Inflammatory macrophage (primary cell): Measurements from ENCODE around the gene POMT2.

ENCODE experiments used
- DNase-seq, 2 donors: peaks; one replicate each; pipeline ENCODE4 v3.0.0-alpha.2; 2020 to 2022

POMT2 gene

DNA sequence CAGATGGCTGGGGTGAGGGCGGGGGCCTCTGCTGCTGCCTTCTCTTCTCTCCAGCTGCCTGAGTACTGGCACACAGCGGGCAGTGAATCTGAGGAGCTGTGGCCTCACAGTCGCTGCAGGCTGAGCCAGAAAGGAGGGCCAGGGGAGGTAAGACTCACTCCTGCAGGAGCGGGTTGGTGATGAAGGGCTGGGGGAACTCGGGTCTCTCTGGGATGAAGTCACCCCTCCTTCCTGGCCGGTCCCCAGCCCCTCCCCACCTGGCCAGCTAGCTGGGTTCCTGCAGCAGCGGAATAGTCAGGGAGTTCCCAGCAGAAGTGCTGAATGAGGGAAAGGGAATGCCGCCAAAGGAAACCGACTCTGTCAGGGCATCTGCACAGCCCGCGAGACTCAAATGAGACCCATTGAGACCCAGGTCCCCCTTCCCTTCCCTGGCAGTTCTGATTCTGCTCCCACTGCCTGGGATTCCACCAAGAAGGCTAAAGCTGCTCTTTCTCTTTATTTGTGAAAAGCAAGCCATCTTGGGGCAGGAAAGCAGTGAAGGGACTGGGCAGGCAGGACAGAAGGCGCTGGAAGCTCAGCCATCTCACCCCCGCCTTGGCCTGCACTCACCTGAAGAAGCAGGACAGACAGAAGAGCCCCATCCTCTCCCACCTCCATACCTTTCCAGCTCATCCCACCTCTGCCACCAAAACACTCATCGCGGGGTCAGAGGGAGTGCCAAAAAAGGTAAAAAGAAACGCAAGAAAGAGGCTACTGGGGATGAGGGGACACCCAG lies 54.9 kb downstream of the POMT2 start:
- DNase-seq: no peak

DNA sequence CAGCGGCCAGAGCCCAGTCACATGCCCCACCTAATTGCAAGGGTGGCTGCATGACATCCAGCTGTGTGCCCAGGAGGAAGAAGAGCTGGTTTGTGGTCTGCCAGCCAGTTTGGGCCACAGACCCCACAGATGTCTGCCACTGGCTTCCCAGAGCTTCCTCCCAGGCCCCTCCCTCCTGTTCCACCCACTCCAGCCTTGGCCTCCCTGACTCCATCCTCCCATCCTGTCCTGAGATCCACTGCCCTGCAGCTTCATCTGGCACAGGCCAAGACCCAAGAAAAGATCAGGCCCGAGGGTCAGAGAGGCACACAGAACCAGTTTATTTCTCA lies 55.5 kb downstream of the POMT2 start:
- DNase-seq: no peak

DNA sequence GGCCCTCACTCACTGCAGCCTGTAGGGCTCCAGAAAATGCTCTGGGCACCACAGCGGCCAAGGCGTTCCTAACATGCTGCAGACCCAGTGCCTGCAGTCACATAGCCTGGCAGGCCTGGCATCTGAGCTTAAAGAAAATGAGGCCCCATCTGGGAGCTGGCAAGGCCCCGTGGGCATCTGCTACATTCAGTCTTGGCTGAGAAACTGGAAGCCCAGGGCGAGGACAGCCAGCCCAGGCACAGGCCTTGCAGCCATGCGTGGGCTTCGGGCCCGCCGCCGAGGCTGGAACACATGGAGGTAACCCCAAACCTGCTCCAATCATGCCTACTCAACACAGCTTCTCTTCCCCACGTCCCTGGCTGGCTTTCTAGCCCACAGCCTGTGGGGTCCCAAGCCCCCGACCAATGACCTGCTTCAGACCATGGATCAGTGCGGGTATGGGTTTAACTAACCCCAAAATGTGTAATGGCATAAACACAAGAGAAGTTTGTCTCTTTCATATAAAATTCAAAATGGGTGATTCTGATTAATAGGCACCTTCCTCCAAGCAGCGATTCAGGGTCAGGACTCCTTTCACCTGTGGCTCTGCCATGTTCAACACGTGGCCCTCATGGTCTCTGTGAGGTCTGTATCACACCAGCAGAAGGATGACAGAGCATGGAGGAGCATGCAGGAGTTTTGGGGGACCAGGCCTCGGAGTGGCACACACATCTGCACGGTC lies 56.1 kb downstream of the POMT2 start:
- no peak for DNase-seq

DNA sequence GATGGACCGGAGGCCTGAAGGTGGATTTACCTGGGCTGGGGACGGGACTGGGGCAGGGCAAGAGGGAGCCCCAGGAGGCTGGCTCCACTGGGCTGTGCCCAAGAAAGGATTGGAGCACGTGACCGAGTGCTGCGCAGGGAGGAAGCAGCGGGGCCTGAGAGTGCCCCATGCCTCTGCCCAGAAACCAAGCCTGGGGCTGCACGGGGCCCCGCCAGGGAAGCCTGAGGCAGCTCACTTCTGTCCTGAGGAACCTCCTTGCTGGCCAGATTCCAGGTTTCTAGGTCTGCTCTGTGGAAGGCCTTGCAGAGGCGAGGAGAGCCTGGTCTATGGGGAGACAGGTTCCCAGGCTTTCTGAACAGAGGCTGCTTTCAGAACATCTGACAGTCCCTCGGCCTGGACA lies 60.1 kb downstream of the POMT2 start:
- DNase-seq: peak in 1 of 2 donors; percentile 3

DNA sequence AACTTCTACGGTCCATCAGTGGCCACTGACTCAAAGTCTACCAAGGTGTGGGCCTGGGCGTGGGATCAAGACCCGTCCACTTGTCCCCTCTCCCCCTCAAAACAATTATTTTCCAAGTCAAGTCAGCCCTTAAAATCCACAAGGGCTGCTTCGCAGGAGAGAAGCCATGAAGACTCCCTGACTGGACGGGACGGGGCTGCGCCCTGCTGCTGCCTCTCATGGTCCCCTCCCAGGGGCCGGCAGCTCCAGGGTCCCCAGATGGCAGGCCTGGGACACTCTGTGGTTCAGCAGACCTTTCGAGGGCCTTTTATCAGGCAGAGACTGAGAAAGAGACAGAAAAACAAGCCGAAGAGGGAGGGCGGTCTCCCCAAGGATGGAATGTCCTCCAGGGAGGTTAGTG lies 60.5 kb downstream of the POMT2 start:
- no peak for DNase-seq

DNA sequence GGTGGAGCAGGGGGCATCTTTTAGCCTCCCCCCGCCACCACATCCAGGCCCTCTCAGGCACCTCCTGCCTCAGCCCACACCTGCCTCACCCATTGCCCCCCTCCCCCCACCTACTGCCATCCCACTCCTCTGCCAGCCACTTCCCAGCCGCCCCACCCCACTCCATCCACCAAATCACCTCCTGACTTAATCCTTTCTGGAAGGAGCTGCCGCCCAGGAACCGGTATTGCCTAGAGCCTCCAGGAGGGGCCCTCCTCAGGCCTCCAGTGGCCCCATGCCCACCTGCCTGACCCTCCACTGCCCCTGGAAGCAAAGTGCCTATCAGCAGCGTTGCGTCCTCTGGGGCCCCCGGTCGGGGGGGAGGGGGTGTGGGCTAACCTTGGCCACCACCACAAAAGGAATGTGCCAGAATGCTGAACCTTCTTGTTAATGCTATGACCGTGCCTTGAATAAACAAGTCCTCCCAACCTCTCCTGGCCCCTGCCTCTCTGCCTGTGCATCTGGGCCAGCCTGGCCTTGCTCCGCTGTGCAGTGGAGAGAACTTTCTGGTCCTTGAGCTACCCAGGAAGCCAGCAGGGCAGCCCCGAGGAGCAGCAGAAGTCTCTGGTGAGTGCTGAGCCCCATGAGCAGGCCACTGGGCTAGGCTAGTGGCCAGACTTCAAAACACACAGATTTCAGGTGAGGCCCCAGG lies 61.5 kb downstream of the POMT2 start:
- DNase-seq: no peak

DNA sequence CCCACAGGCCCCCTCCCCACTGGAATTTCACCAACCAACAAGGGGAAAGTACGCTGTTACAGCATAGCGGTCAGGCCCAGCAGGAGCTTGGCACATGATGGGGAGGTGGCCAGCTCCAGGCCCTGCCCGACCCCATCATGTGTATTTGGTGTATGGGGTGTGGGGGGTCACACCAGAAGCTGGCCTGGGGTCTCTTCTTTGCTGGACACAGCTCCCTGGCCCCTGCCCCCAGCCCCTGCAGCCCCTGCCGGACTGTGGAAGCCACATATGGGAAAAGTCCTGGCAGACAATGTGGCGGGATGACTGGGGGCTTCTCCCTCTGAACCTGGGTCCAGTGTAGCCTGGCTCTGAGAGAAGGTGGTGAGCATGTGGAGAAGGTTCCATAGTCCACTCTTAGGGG lies 62.1 kb downstream of the POMT2 start:
- DNase-seq: no peak

DNA sequence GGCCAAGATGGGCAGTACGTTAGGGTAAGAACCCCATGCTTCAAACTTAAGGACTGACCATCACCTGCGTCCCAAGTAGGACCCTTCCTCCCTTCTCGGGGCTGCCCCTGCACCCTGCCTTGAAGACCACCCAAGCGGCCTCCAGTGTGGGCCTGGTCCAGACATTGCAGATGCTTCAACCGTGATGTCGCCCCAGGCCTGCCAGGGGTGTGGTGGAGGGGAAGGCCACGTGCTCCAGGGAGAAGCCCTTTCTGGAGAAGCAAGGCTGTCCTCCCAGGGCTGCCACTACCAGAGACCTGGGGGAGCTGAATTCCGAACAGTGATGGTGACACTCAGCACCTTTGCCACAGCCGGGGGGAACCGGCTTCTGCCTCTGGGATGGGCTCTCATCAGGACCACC lies 63.0 kb downstream of the POMT2 start:
- no peak for DNase-seq

DNA sequence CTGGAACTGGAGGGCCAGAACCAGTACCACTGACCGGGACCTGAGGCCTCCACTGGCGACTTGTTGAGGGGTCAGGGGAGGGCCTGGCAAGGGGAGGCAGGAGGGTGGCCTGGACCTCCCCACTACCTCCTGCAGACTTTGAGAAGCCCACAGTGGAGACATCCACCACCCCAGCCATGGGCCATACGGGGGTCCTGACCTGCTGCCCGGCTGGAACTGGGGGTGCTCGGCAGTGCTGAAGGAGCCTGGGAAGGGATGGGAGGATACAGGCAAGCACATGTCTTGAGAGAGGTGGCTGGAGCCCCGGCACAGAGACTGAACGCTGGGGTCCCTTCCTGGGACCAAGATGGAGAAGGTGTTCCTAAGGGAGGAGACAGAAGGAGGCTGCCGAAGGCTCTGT lies 64.0 kb downstream of the POMT2 start:
- no peak for DNase-seq

DNA sequence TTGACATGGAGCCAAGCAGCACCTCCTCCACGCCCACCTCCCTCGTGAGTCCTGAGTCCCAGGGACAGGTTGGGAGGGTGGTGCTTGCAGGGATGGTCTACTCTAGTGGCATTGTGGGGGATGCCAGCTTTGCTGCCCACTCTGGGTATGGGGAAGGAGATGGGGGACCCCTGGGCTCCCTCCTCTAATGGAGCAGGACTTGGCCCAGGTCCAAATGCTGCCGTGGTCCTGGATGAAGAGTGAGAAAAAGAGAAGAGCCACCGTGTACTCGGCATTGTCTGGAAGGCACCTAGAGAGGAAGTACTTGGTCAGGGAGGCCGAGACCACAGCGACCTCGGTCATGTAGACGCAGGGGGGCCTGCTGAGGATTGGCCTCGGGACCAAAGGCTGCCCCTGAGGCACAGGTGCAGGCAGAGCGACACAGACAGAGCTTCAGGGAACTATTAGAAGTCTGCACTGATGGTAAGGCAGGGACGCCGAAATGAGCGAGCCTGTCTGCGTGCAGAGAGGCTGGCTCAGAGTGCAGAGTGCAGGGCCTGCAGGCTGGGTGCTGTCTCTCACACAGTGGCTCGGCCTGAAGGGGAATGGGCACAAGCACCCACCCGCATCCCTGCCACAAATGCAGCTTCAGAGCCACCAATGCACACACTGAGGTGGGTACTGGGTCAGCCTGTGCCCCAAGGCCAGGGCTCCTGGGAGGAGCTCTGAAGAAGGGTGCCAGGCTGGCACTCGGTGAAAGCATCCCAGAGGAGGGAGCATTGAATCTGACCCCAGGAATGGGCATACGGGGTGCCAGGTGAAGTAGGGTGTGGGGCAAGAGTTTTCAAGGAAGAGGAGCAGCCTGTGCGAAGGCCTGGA lies 67.1 kb downstream of the POMT2 start:
- DNase-seq: no peak

DNA sequence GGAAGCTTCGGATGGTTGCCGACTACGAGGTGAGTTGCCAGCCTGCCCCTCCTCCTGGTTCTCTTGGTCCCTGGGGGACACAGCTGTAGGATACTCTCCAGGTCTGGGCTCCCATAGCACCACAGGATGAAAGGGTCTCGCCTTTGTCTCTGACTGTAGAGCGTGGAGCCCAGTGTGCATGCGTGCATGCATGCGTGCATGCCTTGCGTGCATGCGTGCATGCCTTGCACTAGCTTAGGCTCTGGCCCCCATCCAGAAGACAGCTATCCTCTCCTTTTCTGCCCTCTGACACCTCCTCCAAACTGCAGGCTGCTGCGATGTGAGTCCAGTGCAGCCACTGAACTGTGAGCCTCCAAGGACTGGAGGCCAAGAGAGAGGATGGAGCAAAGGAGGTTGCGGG lies 68.8 kb downstream of the POMT2 start:
- DNase-seq: no peak

DNA sequence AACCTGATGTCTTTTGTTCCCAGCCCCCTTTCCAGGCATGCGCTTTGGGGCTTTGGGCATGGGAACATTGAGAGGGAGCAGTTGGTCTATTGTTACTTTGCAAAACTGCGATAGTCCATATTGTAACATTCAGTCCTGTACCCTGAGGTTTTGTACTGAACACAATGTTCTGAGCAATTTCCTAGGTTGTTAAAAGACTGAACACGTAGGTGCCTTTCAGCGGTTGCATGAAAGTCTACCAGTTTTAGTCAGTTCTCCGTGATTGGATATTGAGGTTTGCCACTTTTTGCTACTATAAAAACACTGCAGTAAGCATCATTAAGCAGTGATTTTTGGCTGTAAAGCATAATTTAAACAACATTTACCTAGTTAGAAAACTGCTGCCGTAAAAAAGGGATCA lies 69.8 kb downstream of the POMT2 start:
- DNase-seq: no peak

DNA sequence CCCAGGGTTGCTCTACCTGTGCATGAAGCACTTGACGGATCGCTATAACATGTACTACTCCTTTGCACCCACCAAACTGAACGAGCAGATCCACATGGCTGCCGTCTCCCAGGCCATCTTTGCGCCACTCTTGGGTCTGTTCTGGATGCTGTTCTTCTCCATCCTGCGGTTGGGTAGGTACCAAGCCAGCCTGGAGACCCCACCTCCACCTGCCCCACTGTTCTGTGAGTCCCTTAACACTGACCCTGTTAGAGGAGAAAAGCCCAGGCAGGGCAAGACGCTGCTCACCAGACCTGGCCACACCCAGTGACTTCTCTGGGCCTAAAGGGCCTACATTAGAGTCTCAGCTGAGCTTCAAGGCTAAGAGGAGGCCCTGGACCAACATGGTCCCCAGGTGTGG lies 71.4 kb downstream of the POMT2 start:
- no peak for DNase-seq

DNA sequence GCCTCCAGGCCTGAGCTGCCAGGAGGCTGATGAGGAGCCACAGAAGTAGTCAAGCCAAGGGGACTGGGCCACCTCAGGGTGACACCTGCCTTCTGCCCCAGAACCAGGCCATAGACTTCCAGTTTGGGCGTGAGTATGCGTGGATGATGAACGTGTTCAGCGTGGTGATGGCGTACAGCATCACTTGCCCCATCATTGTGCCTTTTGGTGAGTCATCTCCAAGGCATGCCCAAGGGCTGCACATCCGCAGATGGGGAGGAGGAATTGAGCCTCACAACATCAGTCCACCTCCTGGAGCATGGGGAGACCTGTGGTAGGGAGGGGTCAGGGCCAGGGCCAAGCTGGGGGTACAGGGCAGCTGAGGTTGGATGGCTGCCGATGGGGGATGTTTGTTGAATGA lies 72.0 kb downstream of the POMT2 start:
- DNase-seq: no peak

DNA sequence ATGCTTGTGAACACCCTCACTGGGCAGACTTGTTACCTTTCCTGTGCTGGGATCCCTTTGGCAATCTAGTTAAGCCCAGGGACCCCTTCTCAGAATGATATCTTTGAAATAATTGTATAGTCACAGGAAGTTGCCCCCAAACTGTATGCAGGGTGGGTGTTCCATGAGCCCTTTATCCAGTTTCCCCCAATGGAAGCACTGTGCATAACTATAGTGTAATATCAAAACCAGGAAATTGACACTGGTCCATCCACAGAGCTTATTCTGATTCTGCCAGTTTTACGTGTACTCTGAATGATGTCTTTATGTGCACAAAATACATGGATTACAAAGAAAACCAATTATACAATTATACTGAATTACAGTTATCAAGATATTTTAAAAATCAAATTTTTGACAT lies 73.9 kb downstream of the POMT2 start:
- no peak for DNase-seq

DNA sequence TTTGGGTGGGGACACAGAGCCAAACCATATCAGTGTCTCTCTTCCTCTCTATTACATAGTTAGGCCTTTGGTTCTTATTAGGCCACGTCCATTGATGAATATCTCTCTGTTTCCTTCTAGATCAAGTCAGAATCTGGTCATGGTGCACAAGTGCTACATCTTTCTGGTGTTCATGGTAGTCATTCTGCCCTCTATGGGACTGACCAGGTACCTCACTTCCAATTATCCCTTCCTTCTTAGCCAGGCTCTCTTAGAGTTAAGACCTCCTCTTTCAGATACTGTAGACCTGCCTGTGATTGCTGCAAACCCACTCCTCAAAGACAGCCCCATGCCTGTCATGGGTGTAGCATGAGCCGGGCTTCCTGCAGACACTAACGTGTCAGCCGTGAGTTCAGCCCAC lies 74.9 kb downstream of the POMT2 start:
- DNase-seq: no peak

DNA sequence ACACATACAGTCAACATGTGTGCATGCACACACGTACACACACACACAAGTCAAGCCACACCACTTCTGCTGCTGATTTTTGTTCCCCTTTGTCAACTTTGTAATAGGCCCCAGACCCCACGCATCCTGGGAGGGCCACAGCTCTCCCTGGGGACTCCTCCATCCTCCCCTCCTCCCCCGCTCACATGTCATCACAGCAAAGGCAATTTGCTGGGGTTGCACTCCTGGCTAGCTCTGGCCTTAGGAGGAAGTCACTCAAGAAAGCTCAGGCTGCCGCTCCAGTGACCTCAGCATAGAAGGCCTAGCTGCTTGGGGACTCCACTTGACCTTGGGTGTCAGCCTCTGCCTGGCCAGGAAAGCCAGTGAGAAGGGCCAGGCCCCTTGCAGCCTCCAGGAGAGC lies 76.8 kb downstream of the POMT2 start:
- peak; percentile 47 to 68 for DNase-seq

DNA sequence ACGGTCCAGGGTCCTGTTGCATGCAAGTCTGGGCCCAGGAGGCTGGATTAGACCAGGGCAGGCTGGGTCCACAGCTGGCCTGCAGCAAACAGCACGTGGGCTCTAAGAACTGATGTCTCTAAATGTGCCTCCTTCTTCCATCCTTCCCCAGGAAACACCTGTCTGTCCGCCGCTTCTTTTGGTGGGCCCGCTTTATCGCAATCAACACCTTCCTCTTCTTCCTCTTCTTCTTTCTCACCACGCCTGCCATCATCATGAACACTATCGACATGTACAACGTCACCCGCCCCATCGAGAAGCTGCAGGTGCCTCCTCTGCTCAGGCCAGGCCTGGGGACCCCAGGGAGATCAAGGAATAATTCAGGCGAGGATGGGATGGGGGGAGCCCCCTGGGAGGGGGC lies 77.9 kb downstream of the POMT2 start:
- no peak for DNase-seq

DNA sequence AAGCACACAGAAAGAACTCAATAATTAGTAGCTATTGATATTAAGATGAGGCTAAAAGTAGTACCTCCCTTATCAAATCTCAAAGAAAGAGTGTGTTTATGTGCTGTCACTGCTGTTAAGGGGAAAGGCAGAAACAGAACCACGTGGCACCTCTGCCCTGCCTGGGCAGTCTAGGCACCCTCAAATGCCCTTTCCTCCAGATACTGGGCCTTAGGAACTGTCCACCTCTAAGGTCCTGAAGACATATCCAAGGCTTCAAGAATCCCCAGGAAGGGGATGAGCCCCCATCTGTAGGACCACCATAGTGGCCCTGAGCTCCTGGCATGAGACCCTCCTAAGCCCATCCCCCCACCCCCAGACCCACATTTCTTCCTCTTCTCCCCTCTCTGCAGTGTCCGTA lies 78.7 kb downstream of the POMT2 start:
- DNase-seq: no peak

DNA sequence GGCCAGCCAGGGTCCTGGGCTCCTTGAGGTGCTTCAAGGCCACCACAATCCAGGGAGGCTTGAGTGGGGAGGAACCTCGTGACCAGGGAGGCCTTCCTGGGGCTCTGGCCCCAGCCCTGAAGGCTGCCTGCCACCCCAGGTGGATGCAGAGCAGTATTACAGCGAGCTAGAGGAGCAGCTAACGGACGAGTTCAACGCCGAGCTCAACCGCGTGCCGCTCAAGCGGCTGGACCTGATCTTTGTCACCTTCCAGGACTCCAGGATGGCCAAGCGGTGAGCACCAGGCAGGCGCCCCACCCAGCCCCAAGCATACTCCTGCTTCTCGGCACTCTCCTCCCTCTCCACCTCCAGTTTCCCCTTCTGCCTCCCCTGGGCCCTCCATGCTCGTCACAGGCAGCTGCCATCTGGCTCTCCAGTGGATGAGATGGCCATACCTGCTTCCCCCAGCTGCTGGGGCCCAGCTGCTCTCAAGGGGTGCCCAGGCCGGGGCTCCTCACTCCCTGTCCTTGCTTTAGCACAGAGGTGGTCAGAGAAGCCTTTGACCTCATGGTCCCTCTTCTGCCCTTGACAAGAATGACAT lies 80.3 kb downstream of the POMT2 start:
- no peak for DNase-seq

DNA sequence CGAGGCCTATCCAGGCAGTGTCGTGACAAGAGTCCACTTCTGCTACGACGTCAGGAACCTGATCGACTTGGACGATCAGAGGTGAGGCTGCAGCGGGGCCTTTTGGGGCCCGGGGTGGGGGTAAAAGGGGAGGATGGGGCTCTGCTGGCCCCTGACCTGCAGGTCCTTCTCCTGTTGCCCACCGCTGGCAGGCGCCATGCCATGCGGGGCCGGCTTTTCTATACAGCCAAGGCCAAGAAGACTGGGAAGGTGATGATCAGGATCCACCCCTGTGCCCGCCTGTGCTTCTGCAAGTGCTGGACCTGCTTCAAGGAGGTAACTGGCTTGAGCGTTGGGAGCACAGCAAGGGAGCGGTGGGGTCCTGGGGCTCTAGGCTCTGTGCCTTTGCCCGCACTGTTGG lies 81.3 kb downstream of the POMT2 start:
- DNase-seq: no peak

DNA sequence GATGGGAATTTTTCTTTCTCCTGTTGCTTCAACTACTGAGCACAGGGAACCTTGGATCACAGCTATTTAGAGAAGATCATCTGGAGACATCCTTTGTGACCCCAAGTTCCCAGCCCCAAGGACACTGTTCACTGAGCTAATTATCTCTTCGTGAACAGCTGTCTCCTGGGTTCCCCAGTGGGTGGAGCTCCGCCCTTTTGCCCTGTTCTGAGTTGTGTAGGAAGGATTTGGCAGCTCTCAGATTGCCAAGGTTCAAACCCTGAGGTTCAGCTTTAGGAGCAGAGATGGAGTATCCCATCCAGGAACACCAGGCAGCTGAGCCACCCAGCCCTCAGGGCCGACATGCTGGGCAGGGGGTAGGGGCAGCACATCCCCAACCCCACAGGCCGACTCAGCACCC lies 81.7 kb downstream of the POMT2 start:
- DNase-seq: no peak

DNA sequence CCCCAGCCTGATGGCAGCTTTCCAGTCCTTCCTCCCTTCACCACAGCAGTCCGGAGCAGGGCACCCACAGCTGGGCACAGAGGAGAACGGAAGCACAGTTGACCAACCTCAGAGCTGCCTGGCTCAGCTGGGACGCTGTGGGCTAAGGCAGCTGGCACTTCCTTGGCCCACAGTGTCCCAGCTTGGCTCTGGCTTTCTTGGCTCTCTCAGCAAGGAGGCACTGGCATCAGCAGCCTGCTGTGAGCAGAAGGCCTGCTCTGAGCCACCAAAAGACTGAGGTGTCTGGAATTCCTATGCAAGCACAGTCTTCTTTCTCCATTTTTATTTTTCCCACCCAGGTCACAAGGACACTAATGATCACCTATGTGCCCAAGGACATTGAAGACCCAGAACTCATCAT lies 82.3 kb downstream of the POMT2 start:
- DNase-seq: no peak
